ENCODE data around the gene B3GNT7.
"Not testable (repeated sequence)": the region's sequence is repeated elsewhere in the genome, so short reads cannot be mapped to it uniquely, and the experiment has no call there.

The B3GNT7 gene

GRCh38 chr2:231395188-231396057 is at the start of gene B3GNT7:
B3GNT7 (plus strand) TSS chr2:231395710; CDS start chr2:231395804, 94 bp downstream.
- no peak for DNase-seq (ENCODE audit: low spot score)
- no peak within 1 kb of the TSS for H3K27ac ChIP-seq
- ChIA-PET CTCF (interaction anchor here (2.0 kb wide), 1 partner anchor 168 kb away, joined by 11 read pairs; no protein-coding TSS in a partner anchor), POLR2A (ENCODE audit: low non-redundant PET) (no interaction called here)
- no peak for TF ChIP-seq CTCF (conservative IDR thresholded peaks at IDR 0.05; ENCODE audit: low read depth)

- TF ChIP-seq CTCF (conservative IDR thresholded peaks at IDR 0.05; ENCODE audit: low read depth): no peak
- H3K27ac ChIP-seq: no peak overlapping the region
- CTCF ChIA-PET: no interaction called here
- no peak for DNase-seq (ENCODE audit: low spot score)
- POLR2A ChIA-PET (ENCODE audit: low non-redundant PET): no interaction called here
These were observed 48.4 kb upstream of the B3GNT7 start for GRCh38 chr2:231347081-231347480.

DNA sequence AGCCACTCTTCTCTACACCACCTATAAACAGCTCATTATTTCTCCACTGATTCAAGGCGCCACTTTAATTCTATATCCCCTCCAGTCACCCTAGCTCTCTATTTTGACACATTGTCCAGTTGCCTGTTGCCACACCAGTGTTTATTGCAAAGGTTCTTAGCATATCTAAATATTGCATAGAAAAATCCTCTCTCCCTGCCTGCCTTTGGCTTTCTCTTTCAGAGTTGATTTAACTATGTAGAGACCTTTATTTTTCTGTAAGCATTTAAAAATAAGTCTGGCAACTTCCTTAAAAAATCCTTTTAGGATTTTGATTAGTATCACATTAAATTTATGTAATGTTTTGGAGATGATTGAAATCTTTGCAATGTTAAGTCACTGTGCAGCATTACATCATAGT is 47.9 kb upstream of the B3GNT7 start:
- no peak for TF ChIP-seq CTCF (conservative IDR thresholded peaks at IDR 0.05; ENCODE audit: low read depth)
- no peak overlapping the region for H3K27ac ChIP-seq
- no peak for DNase-seq (ENCODE audit: low spot score)
- ChIA-PET POLR2A (ENCODE audit: low non-redundant PET) (no interaction called here), CTCF (no interaction called here)

- POLR2A ChIA-PET (ENCODE audit: low non-redundant PET): no interaction called here
- no peak for TF ChIP-seq CTCF (conservative IDR thresholded peaks at IDR 0.05; ENCODE audit: low read depth)
- CTCF ChIA-PET: interaction anchor here (0.7 kb wide), 1 partner anchor 152 kb away, joined by 4 read pairs; no protein-coding TSS in a partner anchor
- DNase-seq (ENCODE audit: low spot score): no peak
- H3K27ac ChIP-seq: no peak overlapping the region
These were observed 47.3 kb upstream of the B3GNT7 start for GRCh38 chr2:231348173-231348572.

DNA sequence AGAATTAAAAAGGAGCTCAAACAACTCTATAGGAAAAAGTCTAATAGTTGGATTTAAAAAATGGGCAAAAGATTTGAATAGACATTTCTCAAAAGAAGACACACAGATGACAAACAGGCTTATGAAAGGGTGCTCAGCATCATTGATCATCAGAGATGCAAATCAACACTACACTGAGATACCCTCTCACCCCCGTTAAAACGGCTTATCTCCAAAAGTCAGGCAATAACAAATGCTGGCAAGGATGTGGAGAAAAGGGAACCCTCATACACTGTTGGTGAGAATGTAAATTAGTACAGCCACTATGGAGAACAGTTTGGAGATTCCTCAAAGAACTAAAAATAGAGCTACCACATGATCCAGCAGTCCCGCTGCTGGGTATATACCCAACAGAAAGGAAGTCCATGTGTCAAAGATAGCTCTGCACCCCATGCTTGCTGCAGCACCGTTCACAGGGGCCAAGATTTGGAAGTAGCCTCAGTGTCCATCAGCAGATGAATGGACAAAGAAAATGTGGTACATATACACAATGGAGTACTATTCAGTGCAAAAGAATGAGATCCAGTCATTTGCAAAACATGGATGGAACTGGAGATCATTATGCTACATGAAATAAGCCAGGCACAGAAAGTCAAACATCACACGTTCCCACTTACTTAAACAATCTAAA is 46.7 kb upstream of the B3GNT7 start:
- no peak overlapping the region for H3K27ac ChIP-seq
- DNase-seq (ENCODE audit: low spot score): no peak
- CTCF ChIA-PET: interaction anchor here (0.7 kb wide), 1 partner anchor 152 kb away, joined by 4 read pairs; no protein-coding TSS in a partner anchor
- no peak for TF ChIP-seq CTCF (conservative IDR thresholded peaks at IDR 0.05; ENCODE audit: low read depth)
- POLR2A ChIA-PET (ENCODE audit: low non-redundant PET): no interaction called here

GRCh38 chr2:231349374-231349735 is 46.2 kb upstream of the B3GNT7 start:
- DNase-seq (ENCODE audit: low spot score); H3K27ac ChIP-seq; POLR2A ChIA-PET (ENCODE audit: low non-redundant PET): not testable (repeated sequence)
- CTCF ChIA-PET: interaction anchor here (0.7 kb wide), 1 partner anchor 57 kb away, joined by 4 read pairs; no protein-coding TSS in a partner anchor

DNA sequence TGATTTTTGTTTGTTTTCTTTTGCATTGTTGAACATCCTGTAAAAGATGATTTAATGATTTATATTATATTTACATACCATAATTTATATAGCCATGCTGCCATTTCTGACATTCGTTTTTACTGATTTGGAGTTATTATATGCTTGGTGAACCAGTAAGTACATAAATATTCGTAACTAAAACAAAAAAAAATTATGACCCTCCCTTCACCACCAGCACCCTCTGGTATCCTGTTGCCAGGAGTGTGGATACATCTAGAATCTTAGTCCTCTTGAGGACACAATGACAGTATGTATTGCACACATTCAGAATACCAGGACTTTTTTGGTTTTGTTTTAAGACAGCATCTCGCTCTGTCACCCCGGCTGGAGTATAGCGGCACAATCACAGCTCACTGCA is 43.9 kb upstream of the B3GNT7 start:
- no peak for DNase-seq (ENCODE audit: low spot score)
- H3K27ac ChIP-seq: no peak overlapping the region
- TF ChIP-seq CTCF (conservative IDR thresholded peaks at IDR 0.05; ENCODE audit: low read depth): no peak
- POLR2A ChIA-PET (ENCODE audit: low non-redundant PET): no interaction called here
- CTCF ChIA-PET: no interaction called here
